IMR-90 (cell line): ENCODE measurements around the gene MAB21L3. TPM values are rescaled to one million over a fixed set of nuclear protein-coding genes. Genes with fewer than 3 reads are reported as not detected.

Experiments
- ATAC-seq: fragments of 200-7000 bp; cut with Tn5 transposase; 2 replicates; pipeline ENCODE4 v1.9.1; 2020; ENCODE audit warnings: low read depth, mild to moderate bottlenecking, moderate library complexity
- BruUV-seq: library from RNA; stranded (reverse); fragments of 400-500 nt; replicated peaks from 2 replicates; lab custom pipeline; 2021; lab: Mats Ljungman, UMichigan
- CTCF ChIA-PET: fragments of 300-600 bp; formaldehyde crosslinking; extraction: SDS; loops from one replicate; lab custom pipeline; 2021; ENCODE audit warnings: antibody characterized with exemption; lab: Yijun Ruan, JAX
- POLR2A ChIA-PET: fragments of 300-600 bp; sonication (Branson Sonifier 250); formaldehyde crosslinking; loops from one replicate; lab custom pipeline; 2022; ENCODE audit warnings: antibody characterized with exemption; ENCODE audit not compliant: unreplicated experiment; lab: Charles Lee
- DNase-seq: peaks from one replicate; pipeline ENCODE4 v3.0.0; 2013
- H2AFZ ChIP-seq: replicated peaks from 2 replicates; pipeline ENCODE3; 2013; ENCODE audit warnings: low read length, mild to moderate bottlenecking; ENCODE audit not compliant: poor library complexity
- H2AK5ac ChIP-seq: 2 replicates; pipeline ENCODE4 v1.6.1; 2013; ENCODE audit warnings: low read depth, low read length, inconsistent platforms
- H2AK9ac ChIP-seq: replicated peaks from 2 replicates; pipeline ENCODE3; 2013; ENCODE audit warnings: mild to moderate bottlenecking, low read depth, low read length, moderate library complexity; ENCODE audit not compliant: poor library complexity
- H2BK120ac ChIP-seq: 2 replicates; pipeline ENCODE4 v1.6.1; 2013; ENCODE audit warnings: low read depth, low read length, inconsistent platforms
- H2BK15ac ChIP-seq: 3 replicates; pipeline ENCODE4 v1.6.1; 2013; ENCODE audit warnings: low read depth, low read length, inconsistent platforms
- H2BK20ac ChIP-seq: 2 replicates; pipeline ENCODE4 v1.6.1; 2013; ENCODE audit warnings: low read depth, mild to moderate bottlenecking, inconsistent platforms, low read length, moderate library complexity
- H2BK5ac ChIP-seq: 2 replicates; pipeline ENCODE4 v1.6.1; 2013; ENCODE audit warnings: mild to moderate bottlenecking, low read depth, low read length, inconsistent platforms; ENCODE audit not compliant: poor library complexity, severe bottlenecking
- H3K14ac ChIP-seq: replicated peaks from 2 replicates; pipeline ENCODE4 v1.6.1; 2013; ENCODE audit warnings: low read depth, low read length, inconsistent platforms
- H3K18ac ChIP-seq: 2 replicates; pipeline ENCODE4 v1.6.1; 2013; ENCODE audit warnings: low read depth, low read length, control low read depth
- H3K23ac ChIP-seq: 2 replicates; pipeline ENCODE4 v1.6.1; 2013; ENCODE audit warnings: low read depth, low read length, inconsistent platforms
- H3K27ac ChIP-seq: 2 replicates; pipeline ENCODE4 v1.5.1; 2013; ENCODE audit warnings: mild to moderate bottlenecking, control low read depth, low read length; ENCODE audit not compliant: insufficient read depth
- H3K27me3 ChIP-seq: 2 replicates; pipeline ENCODE4 v1.6.1; 2013; ENCODE audit warnings: low read length; ENCODE audit not compliant: control insufficient read depth, insufficient read depth
- H3K36me3 ChIP-seq: 2 replicates; pipeline ENCODE4 v1.6.1; 2013; ENCODE audit warnings: low read length, mixed read lengths; ENCODE audit not compliant: control insufficient read depth, insufficient read depth
- H3K4ac ChIP-seq: 2 replicates; pipeline ENCODE4 v1.6.1; 2013; ENCODE audit warnings: low read depth, low read length, inconsistent platforms
- H3K4me1 ChIP-seq: 2 replicates; pipeline ENCODE4 v1.6.1; 2013; ENCODE audit warnings: low read length, mixed read lengths; ENCODE audit not compliant: control insufficient read depth, insufficient read depth
- H3K4me2 ChIP-seq: 2 replicates; pipeline ENCODE4 v1.6.1; 2013; ENCODE audit warnings: low read depth, mild to moderate bottlenecking, control low read depth, low read length, moderate library complexity
- H3K4me3 ChIP-seq: 2 replicates; pipeline ENCODE4 v1.5.1; 2013; ENCODE audit warnings: low read depth, mild to moderate bottlenecking, control low read depth, low read length, moderate library complexity; ENCODE audit not compliant: insufficient read depth
- H3K56ac ChIP-seq: 2 replicates; pipeline ENCODE4 v1.6.1; 2013; ENCODE audit warnings: low read length, inconsistent platforms; ENCODE audit not compliant: insufficient read depth; ENCODE audit errors: extremely low read depth
- H3K79me1 ChIP-seq, 2 experiments: 2 replicates each; pipeline ENCODE4 v1.6.1; 2013; ENCODE audit warnings: low read length in 2 of 2, inconsistent platforms in 1 of 2, low read depth in 1 of 2
- H3K9ac ChIP-seq: 2 replicates; pipeline ENCODE4 v1.6.1; 2013; ENCODE audit warnings: low read depth, low read length, control low read depth
- H3K9me1 ChIP-seq: 2 replicates; pipeline ENCODE4 v1.6.1; 2013; ENCODE audit warnings: low read length, inconsistent platforms; ENCODE audit not compliant: insufficient read depth
- H3K9me3 ChIP-seq: 2 replicates; pipeline ENCODE4 v1.6.1; 2013; ENCODE audit warnings: low read length; ENCODE audit not compliant: control insufficient read depth, insufficient read depth
- H4K20me1 ChIP-seq: 2 replicates; pipeline ENCODE4 v1.6.1; 2013; ENCODE audit warnings: low read length, inconsistent platforms; ENCODE audit not compliant: insufficient read depth
- H4K5ac ChIP-seq: 2 replicates; pipeline ENCODE4 v1.6.1; 2013; ENCODE audit warnings: mild to moderate bottlenecking, low read depth, low read length, control low read depth
- H4K8ac ChIP-seq, 2 experiments: 2 replicates each; pipeline ENCODE4 v1.6.1; 2013; ENCODE audit warnings: low read depth in 2 of 2, low read length in 2 of 2, control low read depth in 1 of 2, inconsistent platforms in 1 of 2
- H4K91ac ChIP-seq: 2 replicates; pipeline ENCODE4 v1.6.1; 2013; ENCODE audit warnings: low read depth, low read length, inconsistent platforms; ENCODE audit not compliant: insufficient read depth
- MAFK ChIP-seq: IDR thresholded peaks from 2 replicates; pipeline ENCODE4 v1.6.1; 2012; ENCODE audit warnings: low read depth, low read length, improper control_type of control experiment
- MAZ ChIP-seq: IDR thresholded peaks from 2 replicates; pipeline ENCODE4 v1.6.1; 2012; ENCODE audit warnings: low read depth, mild to moderate bottlenecking, low read length, improper control_type of control experiment, moderate library complexity, borderline replicate concordance
- MXI1 ChIP-seq: IDR thresholded peaks from 2 replicates; pipeline ENCODE4 v1.6.1; 2012; ENCODE audit warnings: low read depth, mild to moderate bottlenecking, low read length, moderate library complexity, borderline replicate concordance
- NFE2L2 ChIP-seq: fragments of 150-350 bp; IDR thresholded peaks from 2 replicates; pipeline ENCODE4 v1.6.1; 2016; ENCODE audit warnings: low read depth, mild to moderate bottlenecking, low read length
- RCOR1 ChIP-seq: IDR thresholded peaks from 2 replicates; pipeline ENCODE4 v1.6.1; 2012; ENCODE audit warnings: mild to moderate bottlenecking, low read length, improper control_type of control experiment; ENCODE audit not compliant: insufficient replicate concordance
- USF2 ChIP-seq: fragments of 150-350 bp; IDR thresholded peaks from 2 replicates; pipeline ENCODE4 v1.6.1; 2017; ENCODE audit warnings: mild to moderate bottlenecking, antibody characterized with exemption, low read length, low read depth
- WGBS, 2 experiments: methylation state at CpG; one replicate each; pipeline versions ENCODE4 v1.1.5 to v1.1.7; 2013; ENCODE audit warnings: missing lambda C conversion rate in 2 of 2; ENCODE audit not compliant: insufficient read length in 1 of 2; ENCODE audit errors: extremely low coverage in 2 of 2; 5-methylcytosine and 5-hydroxymethylcytosine counted together
- dilution Hi-C: fragments of 300-500 bp; cut with HindIII; formaldehyde crosslinking; loops from one replicate; pipeline ENCODE4 v1.14.3; 2018; ENCODE audit warnings: low sequenced_read_pairs; ENCODE audit not compliant: unreplicated experiment
- in situ Hi-C: fragments of 300-500 bp; cut with MboI; formaldehyde crosslinking; loops from 3 replicates; pipeline ENCODE4 v1.14.3; 2019; ENCODE audit warnings: low sequenced_read_pairs, inconsistent platforms, mixed read lengths
- intact Hi-C: fragments of 100-400 bp; cut with micrococcal nuclease; formaldehyde crosslinking; loops from 2 replicates; pipeline ENCODE4 v1.10.0; 2022
- polyA plus RNA-seq, 3 experiments: library from polyadenylated mRNA; depleted of rRNA; stranded (reverse); fragments of >200 nt; gene quantifications; 2 replicates each; pipeline ENCODE4 v1.2.3, GENCODE V29; 2012; ENCODE audit warnings: low replicate concordance in 1 of 3
- total RNA-seq: library from RNA; depleted of rRNA; stranded (reverse); fragments of >200 nt; gene quantifications from 2 replicates; pipeline ENCODE4 v1.2.3, GENCODE V29; 2012

The MAB21L3 gene
- total and polyA plus RNA-seq, 2 of the 4 experiments (the other 2 are of a cell fraction), result not detected

DNA sequence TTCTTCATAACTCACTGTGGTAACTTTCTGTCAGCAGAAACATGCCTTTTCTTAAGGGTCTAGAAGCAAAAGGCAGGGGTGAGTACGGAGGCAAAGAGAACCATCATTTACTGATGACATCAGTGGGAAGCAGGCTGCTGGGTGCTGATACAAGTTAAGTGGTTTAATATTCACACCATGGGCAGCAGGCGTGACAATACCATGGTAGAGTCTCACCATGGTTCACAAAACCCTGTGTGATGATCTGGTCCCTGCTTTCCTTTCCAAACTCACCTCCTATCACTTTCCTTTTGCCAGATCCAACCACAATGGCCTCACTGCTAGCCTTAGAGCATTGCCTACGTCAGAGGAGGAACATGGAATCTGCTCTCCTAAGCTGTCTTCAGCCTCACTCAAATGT lies 8.7 kb downstream of the MAB21L3 start:
- H3K4me1 ChIP-seq, result peaks cover 6% of the 10 kb centered on the region; the same call in 1 of the 2 replicates
- no peak overlapping the region for H3K14ac ChIP-seq
- TF ChIP-seq MAZ (no peak), MAFK (no peak), NFE2L2 (no peak), RCOR1 (no peak), MXI1 (no peak), USF2 (no peak)
- H2BK15ac ChIP-seq, result no peak overlapping the region
- no peak overlapping the region for H2AK5ac ChIP-seq
- POLR2A ChIA-PET, result no interaction called here
- dilution Hi-C loops (no loop called here), intact Hi-C loops (no loop called here), in situ Hi-C loops (no loop called here)
- no peak overlapping the region for H3K18ac ChIP-seq
- H4K5ac ChIP-seq, result no peak overlapping the region
- WGBS, 2 experiments, result no CpG with 5 or more reads among the region's 3 CpGs
- H3K4me2 ChIP-seq, result no peak overlapping the region
- no peaks in the 10 kb centered on the region for H3K79me1 ChIP-seq
- BruUV-seq, result no TSS peak
- H3K9me3 ChIP-seq, result no peaks in the 10 kb centered on the region
- H3K4ac ChIP-seq, result no peak overlapping the region
- no peak overlapping the region for H2BK20ac ChIP-seq
- H2BK120ac ChIP-seq, result no peak overlapping the region; the same call in 1 of the 2 replicates
- H2AFZ ChIP-seq, result no peak overlapping the region
- no peak overlapping the region for H2AK9ac ChIP-seq
- H3K27me3 ChIP-seq, result no peaks in the 10 kb centered on the region; the same call in 1 of the 2 replicates
- no peak overlapping the region for H3K27ac ChIP-seq
- no peak overlapping the region for H4K8ac ChIP-seq
- DNase-seq (no peak), ATAC-seq (no peak)
- H3K9ac ChIP-seq, result no peak overlapping the region
- H3K9me1 ChIP-seq, result peaks cover 10% of the 10 kb centered on the region; the same call in 1 of the 2 replicates
- no peak overlapping the region for H4K91ac ChIP-seq
- H3K23ac ChIP-seq, result no peak overlapping the region
- H4K20me1 ChIP-seq, result peaks cover 3% of the 10 kb centered on the region; the same call in 1 of the 2 replicates
- H3K56ac ChIP-seq, result no peak overlapping the region
- H3K4me3 ChIP-seq, result no peak overlapping the region
- no peaks in the 10 kb centered on the region for H3K36me3 ChIP-seq
- CTCF ChIA-PET, result no interaction called here
- no peak overlapping the region for H2BK5ac ChIP-seq
